Endothelial cell of umbilical vein (primary cell): Measurements from ENCODE around the gene RBKS. TPM values are rescaled to one million over a fixed set of nuclear protein-coding genes. Genes with fewer than 3 reads are reported as not detected.

Source experiments
- BruUV-seq: library from RNA; stranded (reverse); fragments of 400-500 nt; replicated peaks from 2 replicates; lab custom pipeline; 2021; lab: Mats Ljungman, UMichigan
- CTCF ChIA-PET: fragments of 300-600, 350-600 bp; sonication (Branson Sonifier 250); formaldehyde crosslinking; loops from one replicate; lab custom pipeline; 2021; ENCODE audit warnings: antibody characterized with exemption, inconsistent platforms; lab: Charles Lee
- POLR2A ChIA-PET: fragments of 300-600, 350-600 bp; sonication (Branson Sonifier 250); formaldehyde crosslinking; loops from one replicate; lab custom pipeline; 2021; ENCODE audit warnings: antibody characterized with exemption, inconsistent platforms; lab: Charles Lee
- DNase-seq: peaks from one replicate; pipeline ENCODE4 v3.0.0-alpha.2; 2011; ENCODE audit warnings: low read depth, low spot score
- FAIRE-seq: peaks from 2 replicates; lab custom pipeline; 2011; peaks lifted over from hg19 to GRCh38; lab: Jason Lieb, UNC
- H2AFZ ChIP-seq: 2 replicates; pipeline ENCODE4 v1.6.0; 2012; ENCODE audit warnings: low read depth, low read length, control low read depth, inconsistent platforms
- H3K27ac ChIP-seq: 2 replicates; pipeline ENCODE4 v1.5.1; 2011; ENCODE audit warnings: low read depth, mild to moderate bottlenecking, control low read depth, low read length, moderate library complexity; ENCODE audit not compliant: insufficient read depth
- H3K27me3 ChIP-seq, 2 experiments: 2 replicates each; pipeline versions ENCODE4 v1.6.0 to v1.6.1; 2011; ENCODE audit warnings: low read length in 2 of 2, mixed read lengths in 1 of 2; ENCODE audit not compliant: control insufficient read depth in 2 of 2, insufficient read depth in 2 of 2
- H3K36me3 ChIP-seq, 2 experiments: 2 replicates in 1 of 2; 3 replicates in 1 of 2; pipeline ENCODE4 v1.5.1; 2011; ENCODE audit warnings: low read length in 2 of 2, mild to moderate bottlenecking in 1 of 2, moderate library complexity in 1 of 2; ENCODE audit not compliant: control insufficient read depth in 2 of 2, insufficient read depth in 2 of 2; ENCODE audit errors: extremely low read depth in 1 of 2
- H3K4me1 ChIP-seq: 3 replicates; pipeline ENCODE4 v1.5.1; 2011; ENCODE audit warnings: mild to moderate bottlenecking, low read length; ENCODE audit not compliant: control insufficient read depth, insufficient read depth; ENCODE audit errors: extremely low read depth
- H3K4me2 ChIP-seq: 2 replicates; pipeline ENCODE4 v1.6.1; 2011; ENCODE audit warnings: low read length, control low read depth, mixed read lengths; ENCODE audit not compliant: insufficient read depth
- H3K4me3 ChIP-seq, 3 experiments: fragments of 200-600 bp in 1 of 3; sonication (generic), shearing (Covaris generic) in 1 of 3; replicated peaks in 1 of 3; 2 replicates each; pipeline ENCODE4 v1.5.1; 2011 to 2016; ENCODE audit warnings: control low read depth in 3 of 3, low read length in 3 of 3, mild to moderate bottlenecking in 2 of 3, inconsistent platforms in 1 of 3, low read depth in 1 of 3, moderate library complexity in 1 of 3; ENCODE audit not compliant: insufficient read depth in 1 of 3
- H3K79me2 ChIP-seq: 2 replicates; pipeline ENCODE4 v1.6.0; 2012; ENCODE audit warnings: low read length, inconsistent platforms; ENCODE audit not compliant: control insufficient read depth, insufficient read depth
- H3K9ac ChIP-seq: replicated peaks from 2 replicates; pipeline ENCODE3; 2011; ENCODE audit warnings: low read length, control low read depth; ENCODE audit not compliant: insufficient read depth; ENCODE audit errors: extremely low read depth
- H3K9me1 ChIP-seq: replicated peaks from 3 replicates; pipeline ENCODE4 v1.6.0; 2011; ENCODE audit warnings: mild to moderate bottlenecking, low read length; ENCODE audit not compliant: control insufficient read depth, insufficient read depth; ENCODE audit errors: extremely low read depth
- H3K9me3 ChIP-seq: replicated peaks from 2 replicates; pipeline ENCODE4 v1.5.1; 2012; ENCODE audit warnings: low read length, inconsistent platforms; ENCODE audit not compliant: control insufficient read depth, insufficient read depth
- H4K20me1 ChIP-seq: replicated peaks from 2 replicates; pipeline ENCODE3; 2011; ENCODE audit warnings: mild to moderate bottlenecking, low read length; ENCODE audit not compliant: control insufficient read depth, insufficient read depth; ENCODE audit errors: extremely low read depth
- EZH2 ChIP-seq: IDR thresholded peaks from 2 replicates; pipeline ENCODE4 v1.6.1; 2012; ENCODE audit warnings: borderline replicate concordance, low read depth, mild to moderate bottlenecking, moderate library complexity, low read length, inconsistent platforms; ENCODE audit not compliant: severe bottlenecking
- FOS ChIP-seq: IDR thresholded peaks from 2 replicates; pipeline ENCODE4 v1.6.1; 2011; ENCODE audit warnings: mild to moderate bottlenecking, low read length, moderate library complexity, borderline replicate concordance; ENCODE audit not compliant: insufficient read depth
- JUN ChIP-seq: IDR thresholded peaks from 2 replicates; pipeline ENCODE4 v1.6.1; 2011; ENCODE audit warnings: borderline replicate concordance, low read depth; ENCODE audit not compliant: insufficient read length, insufficient read depth
- POLR2A ChIP-seq: IDR thresholded peaks from 2 replicates; pipeline ENCODE4 v1.6.1; 2012; ENCODE audit warnings: low read depth, mild to moderate bottlenecking, control low read depth, low read length
- dilution Hi-C: fragments of 300-500 bp; cut with MboI; formaldehyde crosslinking; loops from one replicate; pipeline ENCODE4 v1.15.0; 2019; ENCODE audit warnings: low sequenced_read_pairs; ENCODE audit not compliant: extremely low pct_ligation_motif_present
- intact Hi-C: fragments of 100-400 bp; cut with micrococcal nuclease; formaldehyde crosslinking; loops from one replicate; pipeline ENCODE4 v1.10.0; 2022
- polyA plus RNA-seq, 4 experiments: library from polyadenylated mRNA; depleted of rRNA in 3 of 4; stranded (reverse) in 3 of 4; unstranded in 1 of 4; fragments of >200 nt; gene quantifications; 2 replicates each; pipeline versions ENCODE4 v1.2.1 to v1.2.3, GENCODE V29; 2011 to 2012; ENCODE audit warnings: missing spikeins in 1 of 4
- total RNA-seq: library from RNA; stranded (reverse); gene quantifications from 2 replicates; pipeline ENCODE4 v1.2.3, GENCODE V29; 2021
- TF ChIP-seq, protein P1 (sequence below): IDR thresholded peaks from 2 replicates; pipeline ENCODE4 v1.6.1; 2011; ENCODE audit not compliant: insufficient read depth, insufficient read length

RBKS gene
- total and polyA plus RNA-seq, 2 donors (not counting 3 experiments of a cell fraction or from before 2014, with no cell fraction given), result 0.64 to 1.8 TPM

DNA sequence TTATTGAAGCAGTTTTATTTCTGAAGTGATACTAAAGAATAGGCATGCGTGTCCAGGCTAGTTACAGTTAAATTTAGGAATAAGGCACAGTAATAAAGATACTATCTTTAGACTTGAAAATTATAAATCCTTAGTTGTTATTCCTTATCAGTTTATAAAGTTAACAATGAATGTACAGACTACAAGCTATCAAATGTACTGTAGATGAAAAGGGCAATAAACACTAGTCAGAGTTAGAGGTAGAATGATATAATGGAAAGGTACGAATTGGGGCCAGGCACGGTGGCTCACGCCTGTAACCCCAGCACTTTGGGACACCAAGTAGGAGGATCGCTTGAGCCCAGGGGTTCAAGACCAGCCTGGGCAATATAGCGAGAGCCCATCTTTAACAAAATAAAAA lies 3.9 kb downstream of the RBKS start:
- no peaks in the 10 kb centered on the region for H3K36me3 ChIP-seq
- DNase-seq, result no peak
- no peak overlapping the region for H3K4me3 ChIP-seq
- CTCF ChIA-PET, result interaction anchor here (1.0 kb wide), 1 partner anchor 510 kb away, joined by 3 read pairs; no protein-coding TSS in a partner anchor
- H3K27ac ChIP-seq, result peak overlapping the region; percentile 94
- BruUV-seq, result TSS peak; percentile 54
- dilution Hi-C loops (no loop called here), intact Hi-C loops (no loop called here)
- no peaks in the 10 kb centered on the region for H3K9me3 ChIP-seq
- peak overlapping the region; percentile 75 for H3K9ac ChIP-seq
- H2AFZ ChIP-seq, result no peak overlapping the region
- peak overlapping the region; percentile 84 for H3K4me2 ChIP-seq
- peaks cover 29% of the 10 kb centered on the region for H3K4me1 ChIP-seq
- TF ChIP-seq JUN (no peak), EZH2 (no peak), POLR2A (no peak)
- no peaks in the 10 kb centered on the region for H4K20me1 ChIP-seq
- no peaks in the 10 kb centered on the region for H3K9me1 ChIP-seq
- POLR2A ChIA-PET, result no interaction called here
- no peak for FAIRE-seq
- no peaks in the 10 kb centered on the region for H3K27me3 ChIP-seq
- H3K79me2 ChIP-seq, result no peaks in the 10 kb centered on the region

DNA sequence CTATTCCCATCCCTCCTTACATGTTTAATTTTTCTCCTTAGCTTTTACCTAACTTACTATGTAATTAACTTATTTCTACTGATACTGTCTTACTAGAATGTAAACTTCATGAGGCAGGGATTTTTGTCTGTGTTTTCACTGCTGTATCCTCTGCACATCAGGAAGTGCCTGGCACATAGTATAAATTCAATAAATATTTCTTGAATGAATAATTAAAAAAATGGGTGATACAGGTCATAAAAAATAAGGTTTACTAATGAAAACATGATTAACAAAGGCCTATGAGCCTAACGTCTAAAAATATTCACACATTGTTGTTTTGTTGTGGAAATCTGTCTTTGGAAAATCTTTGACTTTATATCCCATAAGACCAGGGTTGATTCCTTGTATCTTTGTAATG lies 4.5 kb downstream of the RBKS start:
- Histone ChIP-seq H3K9me3 (no peaks in the 10 kb centered on the region), H3K4me1 (peaks cover 29% of the 10 kb centered on the region), H3K9ac (peak overlapping the region; percentile 75), H4K20me1 (no peaks in the 10 kb centered on the region), H3K79me2 (no peaks in the 10 kb centered on the region), H3K27me3 (no peaks in the 10 kb centered on the region), H3K9me1 (no peaks in the 10 kb centered on the region), H3K4me2 (peak overlapping the region; percentile 84), H3K4me3 (no peak overlapping the region), H3K36me3 (no peaks in the 10 kb centered on the region), H2AFZ (peak overlapping the region; percentile 94), H3K27ac (peak overlapping the region; percentile 94)
- TF ChIP-seq FOS, result no peak
- TF ChIP-seq EZH2, result no peak
- peak; percentile 58 for TF ChIP-seq JUN
- TF ChIP-seq, protein P1, sequence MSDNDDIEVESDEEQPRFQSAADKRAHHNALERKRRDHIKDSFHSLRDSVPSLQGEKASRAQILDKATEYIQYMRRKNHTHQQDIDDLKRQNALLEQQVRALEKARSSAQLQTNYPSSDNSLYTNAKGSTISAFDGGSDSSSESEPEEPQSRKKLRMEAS, result no peak
- ChIA-PET POLR2A (no interaction called here), CTCF (interaction anchor here (0.8 to 1.6 kb wide), 4 partner anchors 15 to 510 kb away, joined by 3 to 5 read pairs (median 3); no protein-coding TSS in a partner anchor)
- DNase-seq, result peak; percentile 73
- BruUV-seq, result no TSS peak
- FAIRE-seq, result peak; percentile 64
- intact Hi-C loops (loop anchor here (1.0 to 2.0 kb wide), 3 partner anchors 70 to 107 kb away; no protein-coding TSS in a partner anchor), dilution Hi-C loops (no loop called here)
